Neural progenitor cell (in vitro differentiated cells): ENCODE results near the gene HMX3. TPM values are rescaled to one million over a fixed set of nuclear protein-coding genes. Genes with fewer than 3 reads are reported as not detected.

Source experiments
- DNase-seq: peaks from one replicate; pipeline ENCODE4 v3.0.0-alpha.2; 2016; ENCODE audit warnings: low spot score
- H2AFZ ChIP-seq: fragments of 200-600 bp; sonication (generic); replicated peaks from 2 replicates; pipeline ENCODE4 v1.6.1; 2016; ENCODE audit warnings: antibody characterized with exemption
- H3F3A ChIP-seq: fragments of 200-600 bp; sonication (generic); 2 replicates; pipeline ENCODE4 v1.6.1; 2016; ENCODE audit warnings: antibody characterized with exemption, low read depth
- H3K27ac ChIP-seq: fragments of 200-600 bp; sonication (generic); 2 replicates; pipeline ENCODE4 v1.5.1; 2016; ENCODE audit warnings: mild to moderate bottlenecking
- H3K27me3 ChIP-seq: fragments of 200-600 bp; sonication (generic); 2 replicates; pipeline ENCODE4 v1.6.1; 2016; ENCODE audit warnings: mild to moderate bottlenecking, moderate library complexity
- H3K36me3 ChIP-seq: fragments of 200-600 bp; sonication (generic); 2 replicates; pipeline ENCODE4 v1.5.1; 2016
- H3K4me1 ChIP-seq: fragments of 200-600 bp; sonication (generic); 2 replicates; pipeline ENCODE4 v1.6.1; 2016; ENCODE audit warnings: mixed run types
- H3K4me2 ChIP-seq: fragments of 200-600 bp; sonication (generic); 2 replicates; pipeline ENCODE4 v1.6.1; 2016
- H3K4me3 ChIP-seq: fragments of 200-600 bp; sonication (generic); 2 replicates; pipeline ENCODE4 v1.5.1; 2016
- H3K79me2 ChIP-seq: fragments of 200-600 bp; sonication (generic); 2 replicates; pipeline ENCODE4 v1.6.1; 2016; ENCODE audit warnings: low read depth
- H3K9ac ChIP-seq: fragments of 200-600 bp; sonication (generic); 2 replicates; pipeline ENCODE4 v1.6.1; 2016
- H3K9me3 ChIP-seq: fragments of 200-600 bp; sonication (generic); 2 replicates; pipeline ENCODE4 v1.5.1; 2016; ENCODE audit warnings: low read depth
- H4K20me1 ChIP-seq: fragments of 200-600 bp; sonication (generic); 2 replicates; pipeline ENCODE4 v1.6.1; 2016; ENCODE audit warnings: low read depth
- H3K27ac Mint-ChIP-seq: 3 replicates; pipeline ENCODE4 v1.8.0; 2021; ENCODE audit warnings: mixed read lengths
- H3K27me3 Mint-ChIP-seq: 2 replicates; pipeline ENCODE4 v1.8.0; 2022; ENCODE audit warnings: low read depth, mild to moderate bottlenecking, inconsistent platforms, moderate library complexity, mixed read lengths; ENCODE audit not compliant: insufficient read depth
- H3K36me3 Mint-ChIP-seq: 3 replicates; pipeline ENCODE4 v1.8.0; 2021; ENCODE audit warnings: mixed read lengths
- H3K4me1 Mint-ChIP-seq: 3 replicates; pipeline ENCODE4 v1.8.0; 2021; ENCODE audit warnings: mixed read lengths
- H3K4me3 Mint-ChIP-seq: 3 replicates; pipeline ENCODE4 v1.8.0; 2021; ENCODE audit warnings: mild to moderate bottlenecking, moderate library complexity, mixed read lengths
- H3K9me3 Mint-ChIP-seq: 3 replicates; pipeline ENCODE4 v1.8.0; 2020; ENCODE audit warnings: mixed read lengths
- EZH2 ChIP-seq: fragments of 200-600 bp; sonication (generic); IDR thresholded peaks from 2 replicates; pipeline ENCODE4 v1.6.1; 2017; ENCODE audit warnings: antibody characterized with exemption, mild to moderate bottlenecking, moderate library complexity
- EZH2phosphoT487 ChIP-seq: fragments of 200-600 bp; sonication (generic); IDR thresholded peaks from 2 replicates; pipeline ENCODE4 v1.6.1; 2017; ENCODE audit warnings: antibody characterized with exemption
- total RNA-seq: library from RNA; depleted of rRNA; stranded (reverse); fragments of >200 nt; gene quantifications from 2 replicates; pipeline ENCODE4 v1.2.3, GENCODE V29; 2015; ENCODE audit warnings: low replicate concordance
- TF ChIP-seq, protein P1 (sequence below): fragments of 200-600 bp; sonication (generic); IDR thresholded peaks from 2 replicates; pipeline ENCODE4 v1.5.1; 2017; ENCODE audit warnings: antibody characterized with exemption, mild to moderate bottlenecking

The HMX3 gene
- total RNA-seq, 1 donor from 2014 or later: not detected

DNA sequence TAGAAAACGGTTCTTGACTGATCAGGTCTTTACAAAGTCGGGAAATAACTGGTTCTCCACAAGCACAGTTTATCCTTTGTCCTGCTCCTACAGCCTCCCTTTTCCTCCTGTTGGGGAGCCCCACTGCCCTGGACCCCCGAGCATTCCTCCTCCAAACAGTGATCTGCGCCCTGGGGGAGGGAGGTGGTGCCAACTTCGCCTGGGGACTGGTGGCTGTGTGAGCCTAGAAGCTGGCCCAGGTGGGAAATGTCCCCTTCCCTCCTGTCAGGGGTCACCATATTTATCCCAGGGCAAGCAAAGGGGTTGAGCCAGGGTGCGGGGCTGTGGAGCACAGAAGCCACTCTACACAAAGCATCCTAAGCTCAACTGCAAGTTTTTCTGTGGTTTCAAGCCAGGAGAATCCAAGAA, 5.2 kb downstream of the HMX3 start:
- Histone ChIP-seq H3K36me3 (no peaks in the 10 kb centered on the region), H2AFZ (no peak overlapping the region), H3K27me3 (peaks cover 100% of the 10 kb centered on the region), H3K9me3 (no peaks in the 10 kb centered on the region), H3K4me2 (no peak overlapping the region), H3K27ac (no peak overlapping the region), H3K4me1 (peaks cover 40% of the 10 kb centered on the region), H3K79me2 (no peaks in the 10 kb centered on the region), H3K4me3 (no peak overlapping the region), H3F3A (peaks cover 68% of the 10 kb centered on the region), H4K20me1 (peaks cover 99% of the 10 kb centered on the region), H3K9ac (no peak overlapping the region)
- Mint-ChIP-seq H3K36me3 (no peaks in the 10 kb centered on the region), H3K27me3 (peaks cover 94% of the 10 kb centered on the region), H3K4me3 (no peak overlapping the region), H3K4me1 (peaks cover 29% of the 10 kb centered on the region), H3K9me3 (no peaks in the 10 kb centered on the region), H3K27ac (no peak overlapping the region)
- TF ChIP-seq, protein P1, sequence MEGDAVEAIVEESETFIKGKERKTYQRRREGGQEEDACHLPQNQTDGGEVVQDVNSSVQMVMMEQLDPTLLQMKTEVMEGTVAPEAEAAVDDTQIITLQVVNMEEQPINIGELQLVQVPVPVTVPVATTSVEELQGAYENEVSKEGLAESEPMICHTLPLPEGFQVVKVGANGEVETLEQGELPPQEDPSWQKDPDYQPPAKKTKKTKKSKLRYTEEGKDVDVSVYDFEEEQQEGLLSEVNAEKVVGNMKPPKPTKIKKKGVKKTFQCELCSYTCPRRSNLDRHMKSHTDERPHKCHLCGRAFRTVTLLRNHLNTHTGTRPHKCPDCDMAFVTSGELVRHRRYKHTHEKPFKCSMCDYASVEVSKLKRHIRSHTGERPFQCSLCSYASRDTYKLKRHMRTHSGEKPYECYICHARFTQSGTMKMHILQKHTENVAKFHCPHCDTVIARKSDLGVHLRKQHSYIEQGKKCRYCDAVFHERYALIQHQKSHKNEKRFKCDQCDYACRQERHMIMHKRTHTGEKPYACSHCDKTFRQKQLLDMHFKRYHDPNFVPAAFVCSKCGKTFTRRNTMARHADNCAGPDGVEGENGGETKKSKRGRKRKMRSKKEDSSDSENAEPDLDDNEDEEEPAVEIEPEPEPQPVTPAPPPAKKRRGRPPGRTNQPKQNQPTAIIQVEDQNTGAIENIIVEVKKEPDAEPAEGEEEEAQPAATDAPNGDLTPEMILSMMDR: no peak
- TF ChIP-seq EZH2phosphoT487: no peak
- no peak for TF ChIP-seq EZH2
- no peak for DNase-seq

DNA sequence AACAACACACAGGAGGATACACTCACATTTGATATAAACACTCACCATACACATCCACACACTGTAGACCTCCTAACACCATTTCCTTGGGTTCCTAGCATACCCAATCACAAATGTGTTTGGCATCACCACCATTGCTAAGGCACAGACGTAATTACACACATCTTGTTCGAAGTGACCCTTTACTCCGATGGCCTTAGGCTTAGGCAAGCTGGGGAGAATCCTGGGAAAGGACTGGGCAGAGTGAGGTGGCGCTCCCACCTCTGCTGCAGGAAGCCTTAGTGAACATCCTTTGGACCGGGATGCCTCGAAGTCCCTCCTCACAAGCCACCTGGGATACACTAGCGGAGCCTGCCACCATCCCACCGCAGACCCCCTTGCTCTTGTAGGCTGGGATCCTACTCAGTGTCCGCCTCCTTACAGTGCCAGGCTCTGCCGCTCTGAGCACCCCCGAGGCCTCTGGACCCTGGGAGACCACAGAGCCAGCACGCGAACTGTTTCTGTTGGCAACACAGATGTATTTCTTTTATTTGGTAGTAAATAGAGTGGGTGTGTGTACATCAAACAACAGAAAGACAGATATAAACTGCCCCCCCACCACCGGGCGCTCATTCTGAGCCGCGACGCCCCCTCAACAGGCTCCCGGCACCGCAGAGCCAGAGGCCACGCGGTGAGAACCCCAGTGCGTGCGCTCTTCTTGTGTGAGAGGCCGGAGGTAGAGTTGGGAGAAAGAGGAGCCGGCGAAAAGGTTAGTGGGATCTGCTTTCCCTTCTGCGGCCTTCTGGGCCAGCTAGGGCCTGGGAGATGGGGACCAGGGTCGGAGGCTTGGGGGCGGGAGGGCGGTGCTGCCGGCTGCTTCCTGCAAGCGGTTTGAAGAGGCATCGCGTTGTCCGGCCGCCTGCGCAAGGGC, 6.3 kb downstream of the HMX3 start:
- Histone ChIP-seq H4K20me1 (peaks cover 100% of the 10 kb centered on the region), H3K9me3 (no peaks in the 10 kb centered on the region), H2AFZ (no peak overlapping the region), H3F3A (peaks cover 70% of the 10 kb centered on the region), H3K36me3 (no peaks in the 10 kb centered on the region), H3K4me3 (peak overlapping the region; percentile 25), H3K27me3 (peaks cover 100% of the 10 kb centered on the region), H3K9ac (no peak overlapping the region), H3K27ac (no peak overlapping the region), H3K4me2 (peak overlapping the region; percentile 71), H3K79me2 (no peaks in the 10 kb centered on the region), H3K4me1 (peaks cover 41% of the 10 kb centered on the region)
- TF ChIP-seq, protein P1: no peak
- peak; percentile 88 for TF ChIP-seq EZH2
- TF ChIP-seq EZH2phosphoT487: peak; percentile 88
- Mint-ChIP-seq H3K27me3 (peaks cover 94% of the 10 kb centered on the region), H3K9me3 (peaks cover 2% of the 10 kb centered on the region), H3K27ac (no peak overlapping the region), H3K36me3 (no peaks in the 10 kb centered on the region), H3K4me1 (peaks cover 30% of the 10 kb centered on the region), H3K4me3 (no peak overlapping the region)
- peak; percentile 37 for DNase-seq

DNA sequence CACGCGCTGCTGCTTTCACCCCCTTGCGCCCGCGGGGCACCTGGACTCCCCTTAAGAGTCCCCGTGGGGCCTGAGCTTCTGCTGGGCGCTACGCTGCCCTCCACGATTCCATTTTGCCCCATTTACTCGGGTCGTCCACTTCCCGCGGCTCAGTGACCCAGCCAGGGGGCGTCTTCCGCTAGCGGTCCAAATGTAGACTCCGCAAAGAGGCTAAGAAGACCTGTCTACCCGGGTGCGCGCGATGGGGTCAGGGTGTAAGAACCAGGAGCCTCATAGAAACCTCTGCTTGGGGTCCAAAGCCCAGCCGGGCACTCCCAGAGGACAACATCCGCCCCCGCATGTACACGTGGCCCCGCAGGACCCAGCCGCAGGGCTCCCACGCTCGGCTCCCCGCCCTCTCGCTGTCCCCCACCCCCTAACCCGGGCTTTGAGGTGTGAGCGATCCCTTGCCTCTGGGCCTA, 7.0 kb downstream of the HMX3 start:
- H3K27me3 ChIP-seq: peaks cover 100% of the 10 kb centered on the region
- peak; percentile 64 for DNase-seq
- H3K36me3 Mint-ChIP-seq: no peaks in the 10 kb centered on the region
- H3K27me3 Mint-ChIP-seq: peaks cover 93% of the 10 kb centered on the region
- peak overlapping the region; percentile 25 for H3K4me3 ChIP-seq
- H3K4me1 Mint-ChIP-seq: peaks cover 34% of the 10 kb centered on the region
- no peak overlapping the region for H2AFZ ChIP-seq
- H4K20me1 ChIP-seq: peaks cover 100% of the 10 kb centered on the region
- H3K9ac ChIP-seq: no peak overlapping the region
- no peaks in the 10 kb centered on the region for H3K36me3 ChIP-seq
- peaks cover 35% of the 10 kb centered on the region for H3K4me1 ChIP-seq
- no peaks in the 10 kb centered on the region for H3K9me3 ChIP-seq
- peaks cover 2% of the 10 kb centered on the region for H3K9me3 Mint-ChIP-seq
- H3K4me2 ChIP-seq: peak overlapping the region; percentile 71
- peak overlapping the region; percentile 63 for H3K4me3 Mint-ChIP-seq
- TF ChIP-seq EZH2phosphoT487: peak; percentile 78
- TF ChIP-seq EZH2: no peak
- TF ChIP-seq, protein P1: peak; percentile 28
- no peaks in the 10 kb centered on the region for H3K79me2 ChIP-seq
- H3F3A ChIP-seq: peaks cover 67% of the 10 kb centered on the region
- no peak overlapping the region for H3K27ac Mint-ChIP-seq
- H3K27ac ChIP-seq: no peak overlapping the region
